ENCODE data around the gene RAD51B.

Gene RAD51B

GRCh38 chr14:68345738-68346137 lies 526.2 kb downstream of the RAD51B start:
- no peak for TF ChIP-seq CTCF (IDR thresholded peaks at IDR 0.05; ENCODE audit: low read depth, low read length)
- H3K4me3 ChIP-seq (ENCODE audit: low read depth, low read length), result no peak overlapping the region

GRCh38 chr14:68346556-68347343 lies 527.2 kb downstream of the RAD51B start:
- H3K4me3 ChIP-seq (ENCODE audit: low read depth, low read length), result no peak overlapping the region
- TF ChIP-seq CTCF (IDR thresholded peaks at IDR 0.05; ENCODE audit: low read depth, low read length), result no peak

- no peak for TF ChIP-seq CTCF (IDR thresholded peaks at IDR 0.05; ENCODE audit: low read depth, low read length)
- no peak overlapping the region for H3K4me3 ChIP-seq (ENCODE audit: low read depth, low read length)
These were observed 530.5 kb downstream of the RAD51B start for GRCh38 chr14:68349900-68350629.

GRCh38 chr14:68355415-68355814 lies 535.8 kb downstream of the RAD51B start:
- no peak for TF ChIP-seq CTCF (IDR thresholded peaks at IDR 0.05; ENCODE audit: low read depth, low read length)
- no peak overlapping the region for H3K4me3 ChIP-seq (ENCODE audit: low read depth, low read length)

GRCh38 chr14:68357777-68358176 lies 538.2 kb downstream of the RAD51B start:
- H3K4me3 ChIP-seq (ENCODE audit: low read depth, low read length), result no peak overlapping the region
- no peak for TF ChIP-seq CTCF (IDR thresholded peaks at IDR 0.05; ENCODE audit: low read depth, low read length)

- no peak for TF ChIP-seq CTCF (IDR thresholded peaks at IDR 0.05; ENCODE audit: low read depth, low read length)
- H3K4me3 ChIP-seq (ENCODE audit: low read depth, low read length), result no peak overlapping the region
These were observed 538.9 kb downstream of the RAD51B start for GRCh38 chr14:68358500-68358899.
